NB4 (cell line): ENCODE measurements around the gene BMPR1A.
"Not testable (repeated sequence)": the region's sequence is repeated elsewhere in the genome, so short reads cannot be mapped to it uniquely, and the experiment has no call there.

Source experiments
- DNase-seq: peaks from one replicate; pipeline ENCODE4 v3.0.0; 2010; ENCODE audit warnings: low read depth
- H3K4me3 ChIP-seq: one replicate; pipeline ENCODE4 v1.5.1; 2011; ENCODE audit warnings: mild to moderate bottlenecking, low read depth, low read length, moderate library complexity
- MAX ChIP-seq: IDR thresholded peaks from 2 replicates; pipeline ENCODE4 v1.6.1; 2011; ENCODE audit warnings: low read depth, low read length
- MYC ChIP-seq: IDR thresholded peaks from 2 replicates; pipeline ENCODE4 v1.6.1; 2011; ENCODE audit warnings: low read depth, low read length
- POLR2A ChIP-seq: IDR thresholded peaks from 2 replicates; pipeline ENCODE4 v1.6.1; 2011; ENCODE audit warnings: mild to moderate bottlenecking; ENCODE audit not compliant: insufficient read length; ENCODE audit errors: extremely low read depth
- TF ChIP-seq, protein P1 (sequence below): IDR thresholded peaks from one replicate; pipeline ENCODE4 v1.5.1; 2012; ENCODE audit warnings: low read depth, low read length

BMPR1A gene

DNA sequence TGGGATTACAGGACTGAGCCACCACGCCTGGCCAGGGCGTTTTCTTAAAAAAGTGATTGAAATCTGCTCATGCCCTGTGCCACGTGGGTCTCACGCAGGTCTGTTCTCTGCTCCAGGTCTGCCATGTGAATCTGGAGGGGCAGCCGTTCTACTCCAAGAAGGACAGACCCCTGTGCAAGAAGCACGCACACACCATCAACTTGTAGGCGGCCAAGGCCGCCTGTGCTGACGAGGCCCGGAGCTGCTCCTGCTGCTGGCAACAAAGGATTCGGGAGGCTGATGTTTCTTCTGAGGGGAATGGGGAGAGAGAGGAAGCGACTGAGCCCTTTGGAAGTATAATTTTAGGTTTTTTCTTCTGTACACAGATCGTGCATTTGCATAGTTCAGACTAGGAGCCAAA, 23.6 kb upstream of the BMPR1A start:
- TF ChIP-seq MAX (no peak), MYC (no peak), POLR2A (no peak)
- TF ChIP-seq, protein P1, sequence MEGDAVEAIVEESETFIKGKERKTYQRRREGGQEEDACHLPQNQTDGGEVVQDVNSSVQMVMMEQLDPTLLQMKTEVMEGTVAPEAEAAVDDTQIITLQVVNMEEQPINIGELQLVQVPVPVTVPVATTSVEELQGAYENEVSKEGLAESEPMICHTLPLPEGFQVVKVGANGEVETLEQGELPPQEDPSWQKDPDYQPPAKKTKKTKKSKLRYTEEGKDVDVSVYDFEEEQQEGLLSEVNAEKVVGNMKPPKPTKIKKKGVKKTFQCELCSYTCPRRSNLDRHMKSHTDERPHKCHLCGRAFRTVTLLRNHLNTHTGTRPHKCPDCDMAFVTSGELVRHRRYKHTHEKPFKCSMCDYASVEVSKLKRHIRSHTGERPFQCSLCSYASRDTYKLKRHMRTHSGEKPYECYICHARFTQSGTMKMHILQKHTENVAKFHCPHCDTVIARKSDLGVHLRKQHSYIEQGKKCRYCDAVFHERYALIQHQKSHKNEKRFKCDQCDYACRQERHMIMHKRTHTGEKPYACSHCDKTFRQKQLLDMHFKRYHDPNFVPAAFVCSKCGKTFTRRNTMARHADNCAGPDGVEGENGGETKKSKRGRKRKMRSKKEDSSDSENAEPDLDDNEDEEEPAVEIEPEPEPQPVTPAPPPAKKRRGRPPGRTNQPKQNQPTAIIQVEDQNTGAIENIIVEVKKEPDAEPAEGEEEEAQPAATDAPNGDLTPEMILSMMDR, result no peak
- no peak for DNase-seq
- H3K4me3 ChIP-seq, result no peak overlapping the region

DNA sequence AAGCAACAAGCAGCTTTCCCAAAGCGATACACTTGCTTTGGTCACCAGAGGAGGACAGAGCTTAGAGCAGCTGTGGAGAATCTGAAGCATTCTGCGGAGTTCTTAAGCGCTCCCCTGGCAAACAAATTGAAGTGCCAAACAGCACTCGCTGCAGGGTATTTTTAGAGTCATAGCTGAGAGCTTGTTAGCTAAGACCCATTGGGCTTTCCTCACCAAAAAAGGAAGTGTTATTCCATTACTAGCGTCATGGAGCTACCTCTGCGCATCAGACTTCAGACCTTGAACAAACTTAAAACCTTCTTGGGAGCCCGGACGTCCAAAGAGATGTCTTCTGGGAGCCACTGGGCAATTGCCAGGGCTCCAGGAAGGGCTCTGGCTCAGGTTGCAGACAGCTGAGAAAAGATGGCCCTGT, 23.2 kb upstream of the BMPR1A start:
- DNase-seq, result no peak
- TF ChIP-seq POLR2A (no peak), MAX (no peak), MYC (no peak)
- TF ChIP-seq, protein P1, result no peak
- no peak overlapping the region for H3K4me3 ChIP-seq

DNA sequence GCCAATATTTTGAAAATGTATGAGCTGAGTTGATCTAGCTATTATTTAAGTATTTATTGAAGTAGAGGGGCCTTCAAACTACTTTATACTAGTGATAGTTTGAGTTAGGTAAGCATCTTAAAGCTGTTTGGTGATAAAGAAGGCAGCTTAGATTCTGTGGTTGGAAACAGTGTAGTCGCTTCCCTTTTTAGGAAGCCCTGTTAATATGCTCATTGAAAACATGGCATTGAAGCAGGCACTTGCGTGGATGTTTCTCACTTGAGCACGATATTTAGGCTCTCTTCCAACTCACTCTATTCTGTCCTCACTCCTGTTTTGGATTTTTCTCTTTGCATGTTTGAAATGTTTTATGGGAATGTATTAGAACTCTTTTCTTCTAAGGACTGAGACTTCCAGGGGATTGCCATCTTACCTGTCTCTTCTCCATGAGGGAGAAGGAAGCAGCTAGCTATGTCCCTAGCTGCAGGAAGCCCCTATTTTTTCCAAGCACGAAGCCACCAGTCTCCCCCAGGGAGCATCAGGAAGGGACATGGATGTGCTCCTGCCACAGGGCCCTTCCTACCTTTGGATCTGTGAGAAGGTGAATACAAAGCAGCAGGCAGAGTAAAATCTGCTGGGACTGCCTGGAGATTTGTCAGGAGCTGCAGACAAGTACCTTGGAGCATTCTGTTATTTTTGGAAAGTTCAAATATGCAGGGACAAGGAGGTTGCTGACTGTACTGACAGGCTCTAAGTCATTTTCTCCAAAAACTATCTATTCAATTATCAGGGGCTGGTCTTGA, 22.0 kb upstream of the BMPR1A start:
- TF ChIP-seq, protein P1, result no peak
- TF ChIP-seq MAX (no peak), MYC (no peak), POLR2A (no peak)
- peak; percentile 43 for DNase-seq
- H3K4me3 ChIP-seq, result no peak overlapping the region

DNA sequence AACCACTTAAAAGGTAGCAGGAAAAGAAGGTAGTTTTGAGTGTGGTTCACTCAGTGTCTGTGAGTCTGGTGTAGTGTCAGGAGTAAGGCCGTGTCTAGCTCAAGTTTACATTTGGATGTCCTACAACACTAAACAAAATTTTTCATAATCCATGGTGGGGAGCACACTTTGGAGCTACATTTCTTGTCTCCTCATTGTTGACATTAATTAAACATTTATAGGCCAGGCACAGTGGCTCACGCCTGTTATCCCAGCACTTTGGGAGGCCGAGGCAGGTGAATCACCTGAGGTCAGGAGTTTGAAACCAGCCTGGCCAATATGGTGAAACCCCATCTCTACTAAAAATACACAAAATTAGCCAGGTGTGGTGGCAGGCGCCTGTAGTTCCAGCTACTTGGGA, 21.1 kb upstream of the BMPR1A start:
- not testable (repeated sequence) for DNase-seq, H3K4me3 ChIP-seq

DNA sequence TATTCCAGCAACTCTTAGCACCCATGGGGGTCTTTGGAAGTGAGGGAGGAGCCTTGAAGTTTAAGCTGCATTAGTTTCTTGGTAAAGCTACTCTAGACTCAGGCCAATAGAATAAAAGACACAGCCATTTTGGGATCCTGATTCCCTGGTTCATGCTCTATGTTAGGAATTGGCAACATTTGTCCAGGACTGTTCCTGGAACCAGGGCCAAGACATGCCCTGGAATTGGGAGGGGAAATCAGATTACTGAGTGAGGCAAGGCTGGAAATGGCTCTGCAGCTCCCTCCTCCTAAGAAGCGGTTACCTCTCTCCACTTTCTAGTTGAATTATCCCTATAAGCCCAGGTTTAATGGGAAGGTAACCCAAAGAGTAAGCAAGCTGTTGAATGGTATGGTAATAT, 14.2 kb upstream of the BMPR1A start:
- DNase-seq, result no peak
- H3K4me3 ChIP-seq, result no peak overlapping the region
- TF ChIP-seq MAX, result no peak
- no peak for TF ChIP-seq POLR2A
- TF ChIP-seq, protein P1, result no peak
- no peak for TF ChIP-seq MYC

GRCh38 chr10:86744067-86744725, 12.2 kb upstream of the BMPR1A start:
- TF ChIP-seq, protein P1, result no peak
- TF ChIP-seq MAX, result no peak
- TF ChIP-seq MYC, result no peak
- no peak for TF ChIP-seq POLR2A
- no peak for DNase-seq
- no peak overlapping the region for H3K4me3 ChIP-seq
